Type B pancreatic cell (in vitro differentiated cells): ENCODE measurements around the gene BEAN1. TPM values are rescaled to one million over a fixed set of nuclear protein-coding genes. Genes with fewer than 3 reads are reported as not detected.

ENCODE experiments used
- DNase-seq: peaks from one replicate; pipeline ENCODE4 v3.0.0; 2021; ENCODE audit warnings: mixed read lengths; ENCODE audit not compliant: unreplicated experiment; ENCODE audit errors: extremely low spot score
- H3K27ac Mint-ChIP-seq: 2 replicates; pipeline ENCODE4 v1.8.0; 2021; ENCODE audit warnings: mild to moderate bottlenecking, mixed read lengths
- H3K27me3 Mint-ChIP-seq: 2 replicates; pipeline ENCODE4 v1.8.0; 2021; ENCODE audit warnings: mixed read lengths
- H3K36me3 Mint-ChIP-seq: 2 replicates; pipeline ENCODE4 v1.8.0; 2021; ENCODE audit warnings: mixed read lengths
- H3K4me1 Mint-ChIP-seq: one replicate; pipeline ENCODE4 v1.8.0; 2021; ENCODE audit warnings: mixed read lengths; ENCODE audit not compliant: unreplicated experiment
- H3K4me3 Mint-ChIP-seq: 2 replicates; pipeline ENCODE4 v1.8.0; 2021; ENCODE audit warnings: mild to moderate bottlenecking, mixed read lengths
- H3K9me3 Mint-ChIP-seq: 2 replicates; pipeline ENCODE4 v1.8.0; 2021; ENCODE audit warnings: mixed read lengths
- total RNA-seq: library from RNA; stranded (reverse); gene quantifications from 2 replicates; pipeline ENCODE4 v1.2.1, GENCODE V29; 2021; ENCODE audit warnings: low replicate concordance
- TF ChIP-seq, protein P1 (sequence below): fragments of 200-600 bp; sonication (generic); conservative IDR thresholded peaks from 2 replicates; pipeline ENCODE4 v1.5.0; 2021; ENCODE audit warnings: antibody characterized with exemption, mild to moderate bottlenecking

The BEAN1 gene
- total RNA-seq, 1 donor from 2014 or later: 1.1 TPM

DNA sequence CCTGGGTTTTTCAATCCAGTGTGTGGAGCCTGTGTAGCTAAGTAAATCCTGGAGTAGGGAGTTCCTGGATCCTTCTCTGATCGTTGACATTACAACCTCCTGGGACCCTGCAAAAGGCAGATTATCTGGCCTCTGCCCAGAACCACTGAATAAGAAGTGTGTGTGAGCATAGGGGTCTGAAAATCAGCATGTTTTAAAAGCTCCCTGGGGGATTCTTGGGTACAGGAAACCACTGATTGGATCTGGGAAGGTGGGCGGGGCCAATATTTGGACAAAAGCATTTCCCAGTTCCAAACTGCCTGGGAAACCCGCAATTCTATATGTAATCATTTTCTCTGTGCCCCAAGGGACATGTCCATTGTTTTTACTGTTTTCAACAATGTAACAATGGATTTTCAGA, 27.2 kb upstream of the BEAN1 start:
- Mint-ChIP-seq H3K9me3 (no peaks in the 10 kb centered on the region), H3K27ac (no peak overlapping the region), H3K36me3 (no peaks in the 10 kb centered on the region), H3K27me3 (peaks cover 2% of the 10 kb centered on the region), H3K4me1 (peaks cover 11% of the 10 kb centered on the region), H3K4me3 (no peak overlapping the region)
- TF ChIP-seq, protein P1, sequence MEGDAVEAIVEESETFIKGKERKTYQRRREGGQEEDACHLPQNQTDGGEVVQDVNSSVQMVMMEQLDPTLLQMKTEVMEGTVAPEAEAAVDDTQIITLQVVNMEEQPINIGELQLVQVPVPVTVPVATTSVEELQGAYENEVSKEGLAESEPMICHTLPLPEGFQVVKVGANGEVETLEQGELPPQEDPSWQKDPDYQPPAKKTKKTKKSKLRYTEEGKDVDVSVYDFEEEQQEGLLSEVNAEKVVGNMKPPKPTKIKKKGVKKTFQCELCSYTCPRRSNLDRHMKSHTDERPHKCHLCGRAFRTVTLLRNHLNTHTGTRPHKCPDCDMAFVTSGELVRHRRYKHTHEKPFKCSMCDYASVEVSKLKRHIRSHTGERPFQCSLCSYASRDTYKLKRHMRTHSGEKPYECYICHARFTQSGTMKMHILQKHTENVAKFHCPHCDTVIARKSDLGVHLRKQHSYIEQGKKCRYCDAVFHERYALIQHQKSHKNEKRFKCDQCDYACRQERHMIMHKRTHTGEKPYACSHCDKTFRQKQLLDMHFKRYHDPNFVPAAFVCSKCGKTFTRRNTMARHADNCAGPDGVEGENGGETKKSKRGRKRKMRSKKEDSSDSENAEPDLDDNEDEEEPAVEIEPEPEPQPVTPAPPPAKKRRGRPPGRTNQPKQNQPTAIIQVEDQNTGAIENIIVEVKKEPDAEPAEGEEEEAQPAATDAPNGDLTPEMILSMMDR: no peak
- peak; percentile 32 for DNase-seq

DNA sequence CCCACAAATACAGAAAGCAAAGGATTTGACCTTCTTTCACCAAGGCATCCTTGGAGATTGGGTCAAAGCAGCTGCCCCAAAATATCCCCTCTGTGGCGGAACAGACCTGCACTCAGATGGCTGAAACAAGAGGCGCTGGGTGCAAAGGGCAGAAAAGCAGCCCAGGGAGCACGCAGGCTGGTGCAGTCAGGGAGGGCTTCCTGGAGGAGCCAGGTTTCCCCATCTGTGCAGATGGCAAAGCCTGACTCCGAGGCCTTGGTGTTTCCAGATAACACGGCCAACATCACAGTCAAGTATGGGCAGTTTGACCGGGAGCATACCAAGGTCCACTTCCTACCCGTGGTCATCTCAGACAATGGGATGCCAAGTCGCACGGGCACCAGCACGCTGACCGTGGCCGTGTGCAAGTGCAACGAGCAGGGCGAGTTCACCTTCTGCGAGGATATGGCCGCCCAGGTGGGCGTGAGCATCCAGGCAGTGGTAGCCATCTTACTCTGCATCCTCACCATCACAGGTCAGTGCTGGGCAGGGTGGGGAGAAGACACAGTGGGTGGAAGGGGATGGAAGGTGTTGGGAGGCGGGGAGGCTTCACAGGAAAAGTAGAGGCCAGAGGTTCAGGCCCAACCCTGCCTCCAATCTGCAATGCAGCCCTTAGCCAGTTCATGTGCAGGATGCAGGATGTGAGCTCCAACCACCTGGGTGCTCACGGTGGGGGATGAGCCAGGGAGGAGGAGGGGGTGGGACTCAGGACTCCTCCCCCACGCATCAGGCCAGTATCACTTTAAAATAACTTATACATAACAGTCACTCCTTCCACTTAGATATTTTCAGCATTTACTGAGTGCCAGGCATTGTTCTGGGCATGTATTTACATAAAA, 26.4 kb upstream of the BEAN1 start:
- H3K4me1 Mint-ChIP-seq: peaks cover 11% of the 10 kb centered on the region
- TF ChIP-seq, protein P1: no peak
- H3K9me3 Mint-ChIP-seq: no peaks in the 10 kb centered on the region
- H3K4me3 Mint-ChIP-seq: no peak overlapping the region
- DNase-seq: no peak
- H3K27ac Mint-ChIP-seq: no peak overlapping the region
- peaks cover 10% of the 10 kb centered on the region for H3K27me3 Mint-ChIP-seq
- no peaks in the 10 kb centered on the region for H3K36me3 Mint-ChIP-seq

DNA sequence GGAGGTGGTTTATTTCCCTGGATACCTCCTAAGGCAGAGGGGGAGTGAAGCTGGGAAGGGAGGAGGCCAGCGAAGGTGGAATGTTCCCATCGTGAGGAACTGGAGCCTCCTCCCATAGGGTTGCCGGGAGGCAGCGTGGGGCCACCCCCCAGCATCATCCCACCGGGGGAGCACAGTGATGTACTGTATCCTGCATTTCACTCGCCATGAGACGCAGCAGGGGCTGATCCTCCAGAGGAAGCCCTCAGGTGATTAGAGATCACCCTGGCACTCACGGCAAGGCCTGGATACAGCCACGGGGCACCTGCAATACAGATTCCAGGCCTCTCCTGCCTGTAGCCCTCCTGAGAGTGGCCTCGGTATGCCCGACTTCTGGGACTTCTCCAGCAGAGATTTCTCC, 25.5 kb upstream of the BEAN1 start:
- Mint-ChIP-seq H3K4me3 (no peak overlapping the region), H3K27ac (no peak overlapping the region), H3K27me3 (peaks cover 16% of the 10 kb centered on the region), H3K4me1 (peaks cover 11% of the 10 kb centered on the region), H3K9me3 (no peaks in the 10 kb centered on the region), H3K36me3 (no peaks in the 10 kb centered on the region)
- DNase-seq: no peak
- TF ChIP-seq, protein P1: no peak

DNA sequence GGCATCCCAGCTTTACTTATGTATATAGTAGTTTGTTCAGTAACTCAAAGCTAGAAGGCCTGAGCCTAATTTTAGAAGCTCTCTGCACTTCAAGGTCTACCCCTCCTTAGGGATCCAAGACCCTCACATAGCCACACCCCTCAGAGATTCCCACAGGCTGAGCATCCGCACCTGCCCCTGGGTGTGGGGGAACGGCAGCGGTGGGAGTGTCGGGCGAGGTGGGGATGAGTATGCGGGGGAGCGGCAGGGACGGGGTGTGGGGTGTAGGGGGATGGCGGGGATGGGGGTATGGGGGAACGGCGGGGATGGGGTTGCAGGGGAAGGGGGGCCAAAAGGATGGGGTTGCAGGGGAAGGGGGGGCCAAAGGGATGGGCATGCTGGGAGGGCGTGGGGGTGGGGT, 24.9 kb upstream of the BEAN1 start:
- peaks cover 14% of the 10 kb centered on the region for H3K4me1 Mint-ChIP-seq
- H3K27ac Mint-ChIP-seq: no peak overlapping the region
- H3K27me3 Mint-ChIP-seq: peaks cover 19% of the 10 kb centered on the region
- H3K9me3 Mint-ChIP-seq: no peaks in the 10 kb centered on the region
- no peaks in the 10 kb centered on the region for H3K36me3 Mint-ChIP-seq
- H3K4me3 Mint-ChIP-seq: no peak overlapping the region
- no peak for DNase-seq
- TF ChIP-seq, protein P1: no peak

DNA sequence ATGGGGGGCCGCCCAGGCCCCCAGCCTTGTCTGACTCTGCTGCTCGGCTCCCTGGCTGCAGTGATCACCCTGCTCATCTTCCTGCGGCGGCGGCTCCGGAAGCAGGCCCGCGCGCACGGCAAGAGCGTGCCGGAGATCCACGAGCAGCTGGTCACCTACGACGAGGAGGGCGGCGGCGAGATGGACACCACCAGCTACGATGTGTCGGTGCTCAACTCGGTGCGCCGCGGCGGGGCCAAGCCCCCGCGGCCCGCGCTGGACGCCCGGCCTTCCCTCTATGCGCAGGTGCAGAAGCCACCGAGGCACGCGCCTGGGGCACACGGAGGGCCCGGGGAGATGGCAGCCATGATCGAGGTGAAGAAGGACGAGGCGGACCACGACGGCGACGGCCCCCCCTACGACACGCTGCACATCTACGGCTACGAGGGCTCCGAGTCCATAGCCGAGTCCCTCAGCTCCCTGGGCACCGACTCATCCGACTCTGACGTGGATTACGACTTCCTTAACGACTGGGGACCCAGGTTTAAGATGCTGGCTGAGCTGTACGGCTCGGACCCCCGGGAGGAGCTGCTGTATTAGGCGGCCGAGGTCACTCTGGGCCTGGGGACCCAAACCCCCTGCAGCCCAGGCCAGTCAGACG, 24.4 kb upstream of the BEAN1 start:
- Mint-ChIP-seq H3K27me3 (peaks cover 20% of the 10 kb centered on the region), H3K27ac (no peak overlapping the region), H3K4me1 (peaks cover 16% of the 10 kb centered on the region), H3K36me3 (no peaks in the 10 kb centered on the region), H3K9me3 (no peaks in the 10 kb centered on the region), H3K4me3 (no peak overlapping the region)
- no peak for DNase-seq
- TF ChIP-seq, protein P1: no peak
